K562 (cell line): ENCODE data around the gene ABHD16A. TPM values are rescaled to one million over a fixed set of nuclear protein-coding genes. Genes with fewer than 3 reads are reported as not detected.

Experiments used
- ATF2 ChIP-seq: sonication (generic); formaldehyde crosslinking; IDR thresholded peaks from 2 replicates; pipeline ENCODE4 v1.8.1; 2022; ENCODE audit warnings: missing genetic modification reagents
- BRF1 ChIP-seq: IDR thresholded peaks from 3 replicates; pipeline ENCODE4 v1.6.1; 2011; ENCODE audit warnings: borderline replicate concordance, mild to moderate bottlenecking; ENCODE audit not compliant: insufficient read length; ENCODE audit errors: extremely low read depth
- ELK1 ChIP-seq: sonication (generic); formaldehyde crosslinking; IDR thresholded peaks from 2 replicates; pipeline ENCODE4 v1.8.1; 2022; ENCODE audit warnings: missing genetic modification reagents
- GTF2B ChIP-seq: IDR thresholded peaks from 2 replicates; pipeline ENCODE4 v1.6.1; 2011; ENCODE audit not compliant: insufficient read length; ENCODE audit errors: extremely low read depth
- GTF3C2 ChIP-seq: IDR thresholded peaks from 3 replicates; pipeline ENCODE4 v1.6.1; 2011; ENCODE audit warnings: borderline replicate concordance, mild to moderate bottlenecking, moderate library complexity; ENCODE audit not compliant: insufficient read length; ENCODE audit errors: extremely low read depth
- HMG20B ChIP-seq: fragments of 250-450 bp; sonication (Bioruptor Pico); IDR thresholded peaks from 2 replicates; pipeline ENCODE4 v1.5.0; 2021; ENCODE audit warnings: mild to moderate bottlenecking
- NR3C1 ChIP-seq: sonication (generic); formaldehyde crosslinking; IDR thresholded peaks from 2 replicates; pipeline ENCODE4 v1.8.1; 2022; ENCODE audit warnings: missing genetic modification reagents
- POLR3G ChIP-seq: IDR thresholded peaks from 2 replicates; pipeline ENCODE4 v1.6.1; 2011; ENCODE audit not compliant: insufficient read length, insufficient replicate concordance; ENCODE audit errors: extremely low read depth
- PREB ChIP-seq: sonication (generic); formaldehyde crosslinking; IDR thresholded peaks from 2 replicates; pipeline ENCODE4 v1.8.1; 2023; ENCODE audit warnings: mild to moderate bottlenecking, missing genetic modification reagents
- VEZF1 ChIP-seq: fragments of 200-800 bp; sonication (Bioruptor generic); IDR thresholded peaks from 2 replicates; pipeline ENCODE4 v1.6.1; 2017; ENCODE audit warnings: missing genetic modification characterization, missing compliant biosample characterization
- XRCC3 ChIP-seq: fragments of 450-650 bp; IDR thresholded peaks from 2 replicates; pipeline ENCODE4 v1.6.1; 2017; ENCODE audit warnings: mild to moderate bottlenecking, moderate library complexity
- ZBTB12 ChIP-seq: fragments of 250-450 bp; sonication (Bioruptor Pico); IDR thresholded peaks from 2 replicates; pipeline ENCODE4 v1.4.0; 2020
- ZNF133 ChIP-seq: fragments of 250-450 bp; sonication (Bioruptor Pico); IDR thresholded peaks from 2 replicates; pipeline ENCODE4 v1.4.0; 2020; ENCODE audit warnings: mild to moderate bottlenecking
- ZNF134 ChIP-seq: fragments of 250-450 bp; sonication (Bioruptor Pico); conservative IDR thresholded peaks from 2 replicates; pipeline ENCODE4 v1.4.0; 2020
- ZNF347 ChIP-seq: fragments of 450-650 bp; formaldehyde crosslinking; IDR thresholded peaks from 2 replicates; pipeline ENCODE4 v1.4.0; 2020; ENCODE audit warnings: low read depth, mild to moderate bottlenecking, moderate library complexity
- ZNF583 ChIP-seq: fragments of 250-450 bp; sonication (Bioruptor Pico); IDR thresholded peaks from 2 replicates; pipeline ENCODE4 v1.4.0; 2020
- polyA plus RNA-seq, 8 experiments: library from polyadenylated mRNA; depleted of rRNA in 4 of 8; stranded (reverse) in 5 of 8; unstranded in 3 of 8; fragments of >200 nt; fragmentation: Nextera tagmentation in 2 of 8; fragmentation: Illumina TruSeq in 1 of 8; extraction: Ambion mirVana in 2 of 8; extraction: Trizol in 1 of 8; gene quantifications; 2 replicates each; pipeline versions ENCODE4 v1.2.1 to v1.2.3, GENCODE V29; 2011 to 2014; ENCODE audit warnings: inconsistent platforms in 1 of 8, missing spikeins in 1 of 8
- total RNA-seq, 7 experiments: library from RNA; depleted of rRNA in 6 of 7; stranded (reverse); fragments of >200 nt in 6 of 7; fragmentation: Illumina TruSeq in 2 of 7; extraction: Trizol in 2 of 7; gene quantifications; 2 replicates each; pipeline versions ENCODE4 v1.2.1 to v1.2.3, GENCODE V29; 2011 to 2021; ENCODE audit warnings: low replicate concordance in 1 of 7

The ABHD16A gene
- total and polyA plus RNA-seq, 9 of the 15 experiments (the other 6 are each of a cell fraction or from before 2014, with no cell fraction given): 25.8 to 120 (median 81.6) TPM

GRCh38 chr6:31651602-31652191 lies 51.4 kb downstream of the ABHD16A start (continued):
- TF ChIP-seq NR3C1 (CRISPR knock-in tag): no peak
- TF ChIP-seq XRCC3: no peak
- TF ChIP-seq VEZF1 (CRISPR knock-in tag): no peak
- no peak for TF ChIP-seq ATF2 (CRISPR knock-in tag)
- no peak for TF ChIP-seq ZNF347 (CRISPR knock-in tag)
- no peak for TF ChIP-seq ELK1 (CRISPR knock-in tag)
- no peak for TF ChIP-seq POLR3G
- TF ChIP-seq BRF1: no peak
- peak; percentile 27; the same call in 1 of the 2 replicates for TF ChIP-seq ZNF583 (CRISPR knock-in tag)
- no peak for TF ChIP-seq GTF3C2
- TF ChIP-seq HMG20B: no peak
- no peak for TF ChIP-seq ZNF134 (CRISPR knock-in tag)
- TF ChIP-seq ZNF133 (CRISPR knock-in tag): no peak
- TF ChIP-seq PREB (CRISPR knock-in tag): no peak
- no peak for TF ChIP-seq ZBTB12 (CRISPR knock-in tag)
- TF ChIP-seq GTF2B: no peak
